EL (cell line): ENCODE measurements around the gene BRME1.
"Not testable (repeated sequence)": the region's sequence is repeated elsewhere in the genome, so short reads cannot be mapped to it uniquely, and the experiment has no call there.

ENCODE experiments used
- DNase-seq: peaks from one replicate; pipeline ENCODE4 v3.0.0-alpha.2; 2016

Gene BRME1

GRCh38 chr19:13926010-13926409 is 20.1 kb upstream of the BRME1 start:
- DNase-seq = no peak

GRCh38 chr19:13923194-13923987 is 17.5 kb upstream of the BRME1 start:
- DNase-seq = no peak

GRCh38 chr19:13922118-13922517 is 16.2 kb upstream of the BRME1 start:
- not testable (repeated sequence) for DNase-seq

GRCh38 chr19:13920940-13921747 is 15.2 kb upstream of the BRME1 start:
- peak; percentile 55 for DNase-seq

- DNase-seq = no peak
Observed at GRCh38 chr19:13920524-13920923, 14.6 kb upstream of the BRME1 start.

GRCh38 chr19:13918726-13919411 is 13.0 kb upstream of the BRME1 start:
- DNase-seq = no peak

GRCh38 chr19:13917888-13918406 is 12.0 kb upstream of the BRME1 start:
- DNase-seq = no peak

- no peak for DNase-seq
Observed at GRCh38 chr19:13914777-13915176, 8.9 kb upstream of the BRME1 start.

- DNase-seq = no peak
Observed at GRCh38 chr19:13913352-13913751, 7.4 kb upstream of the BRME1 start.

GRCh38 chr19:13909430-13909829 is 3.5 kb upstream of the BRME1 start:
- no peak for DNase-seq

- DNase-seq = no peak
Observed at GRCh38 chr19:13908674-13909073, 2.8 kb upstream of the BRME1 start.

- no peak for DNase-seq
Observed at GRCh38 chr19:13906910-13907309, 993 bp upstream of the BRME1 start.

GRCh38 chr19:13906521-13906904 is 596 bp upstream of the BRME1 start:
- DNase-seq = peak; percentile 9

- DNase-seq = peak; percentile 12
Observed at GRCh38 chr19:13902993-13903555, 2.8 kb downstream of the BRME1 start.

- no peak for DNase-seq
Observed at GRCh38 chr19:13899912-13900584, 5.9 kb downstream of the BRME1 start.

- no peak for DNase-seq
Observed at GRCh38 chr19:13899393-13899792, 6.5 kb downstream of the BRME1 start.

GRCh38 chr19:13896227-13896626 is 9.7 kb downstream of the BRME1 start:
- DNase-seq = no peak

GRCh38 chr19:13894552-13894951 is 11.4 kb downstream of the BRME1 start:
- DNase-seq = no peak

GRCh38 chr19:13892870-13893269 is 13.0 kb downstream of the BRME1 start:
- DNase-seq = no peak

- DNase-seq = no peak
Observed at GRCh38 chr19:13890136-13890535, 15.8 kb downstream of the BRME1 start.

GRCh38 chr19:13888281-13888680 is 17.6 kb downstream of the BRME1 start:
- no peak for DNase-seq

GRCh38 chr19:13887517-13887916 is 18.4 kb downstream of the BRME1 start:
- peak; percentile 47 for DNase-seq
